ENCODE data around the gene CNPPD1. TPM values are rescaled to one million over a fixed set of nuclear protein-coding genes. Genes with fewer than 3 reads are reported as not detected.

CNPPD1 gene
- total RNA-seq, 1 donor from 2014 or later: 38.9 TPM

GRCh38 chr2:219149667-219150066 lies 27.1 kb downstream of the CNPPD1 start:
- no peak for DNase-seq (ENCODE audit: low spot score, unreplicated experiment)
- Mint-ChIP-seq H3K27me3 (peaks cover 13% of the 10 kb centered on the region), H3K27ac (no peak overlapping the region), H3K36me3 (ENCODE audit: insufficient read depth) (peaks cover 13% of the 10 kb centered on the region), H3K4me1 (ENCODE audit: low read depth) (no peaks in the 10 kb centered on the region), H3K9me3 (ENCODE audit: low read depth) (no peaks in the 10 kb centered on the region), H3K4me3 (ENCODE audit: low read depth) (no peak overlapping the region)
- TF ChIP-seq, protein P1, sequence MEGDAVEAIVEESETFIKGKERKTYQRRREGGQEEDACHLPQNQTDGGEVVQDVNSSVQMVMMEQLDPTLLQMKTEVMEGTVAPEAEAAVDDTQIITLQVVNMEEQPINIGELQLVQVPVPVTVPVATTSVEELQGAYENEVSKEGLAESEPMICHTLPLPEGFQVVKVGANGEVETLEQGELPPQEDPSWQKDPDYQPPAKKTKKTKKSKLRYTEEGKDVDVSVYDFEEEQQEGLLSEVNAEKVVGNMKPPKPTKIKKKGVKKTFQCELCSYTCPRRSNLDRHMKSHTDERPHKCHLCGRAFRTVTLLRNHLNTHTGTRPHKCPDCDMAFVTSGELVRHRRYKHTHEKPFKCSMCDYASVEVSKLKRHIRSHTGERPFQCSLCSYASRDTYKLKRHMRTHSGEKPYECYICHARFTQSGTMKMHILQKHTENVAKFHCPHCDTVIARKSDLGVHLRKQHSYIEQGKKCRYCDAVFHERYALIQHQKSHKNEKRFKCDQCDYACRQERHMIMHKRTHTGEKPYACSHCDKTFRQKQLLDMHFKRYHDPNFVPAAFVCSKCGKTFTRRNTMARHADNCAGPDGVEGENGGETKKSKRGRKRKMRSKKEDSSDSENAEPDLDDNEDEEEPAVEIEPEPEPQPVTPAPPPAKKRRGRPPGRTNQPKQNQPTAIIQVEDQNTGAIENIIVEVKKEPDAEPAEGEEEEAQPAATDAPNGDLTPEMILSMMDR (IDR thresholded peaks at IDR 0.05; ENCODE audit: unreplicated experiment): no peak

DNA sequence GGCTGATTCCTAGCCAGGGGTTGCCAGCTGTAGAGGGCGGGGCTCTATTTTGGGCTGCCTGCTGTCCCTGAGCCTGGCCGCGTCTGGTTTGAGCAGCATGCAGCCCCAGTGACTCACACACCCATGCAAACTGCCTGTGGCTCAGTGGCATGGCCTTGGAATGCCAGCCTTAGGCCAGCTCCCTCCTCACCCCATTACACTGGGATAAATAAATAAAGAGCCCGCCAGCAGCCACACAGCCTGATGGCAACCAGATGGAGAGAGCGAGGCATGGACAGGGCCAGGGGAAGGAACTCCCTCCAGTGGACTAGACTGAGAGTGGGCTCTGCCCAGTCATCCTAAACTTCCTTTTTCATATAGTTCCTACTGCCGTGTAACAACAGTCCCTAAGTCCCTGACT lies 34.4 kb downstream of the CNPPD1 start:
- TF ChIP-seq, protein P1 (IDR thresholded peaks at IDR 0.05; ENCODE audit: unreplicated experiment): no peak
- Mint-ChIP-seq H3K27ac (no peak overlapping the region), H3K4me3 (ENCODE audit: low read depth) (no peak overlapping the region), H3K4me1 (ENCODE audit: low read depth) (no peaks in the 10 kb centered on the region), H3K36me3 (ENCODE audit: insufficient read depth) (peaks cover 38% of the 10 kb centered on the region), H3K9me3 (ENCODE audit: low read depth) (no peaks in the 10 kb centered on the region), H3K27me3 (peaks cover 61% of the 10 kb centered on the region)
- no peak for DNase-seq (ENCODE audit: low spot score, unreplicated experiment)

DNA sequence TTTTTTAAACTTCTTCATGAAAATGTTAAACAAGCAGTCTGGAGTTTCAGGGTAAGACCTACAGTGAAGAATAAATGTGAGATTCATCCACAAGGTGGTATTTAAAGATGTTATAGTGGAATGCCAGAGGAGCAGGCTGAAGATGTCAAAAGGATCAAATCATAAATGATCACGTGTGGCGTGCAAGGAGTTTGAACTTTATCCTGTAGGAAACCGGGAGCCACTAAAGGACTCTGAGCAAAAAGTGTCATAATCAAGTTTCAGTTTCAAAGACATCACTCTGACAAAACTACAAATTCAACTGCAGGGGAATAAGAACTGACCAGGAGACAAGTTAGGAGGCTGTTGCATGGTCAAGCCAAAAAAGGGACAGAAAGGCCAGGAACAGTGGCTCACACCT lies 36.0 kb downstream of the CNPPD1 start:
- H3K4me3 Mint-ChIP-seq (ENCODE audit: low read depth): no peak overlapping the region
- peaks cover 30% of the 10 kb centered on the region for H3K36me3 Mint-ChIP-seq (ENCODE audit: insufficient read depth)
- H3K4me1 Mint-ChIP-seq (ENCODE audit: low read depth): no peaks in the 10 kb centered on the region
- TF ChIP-seq, protein P1 (IDR thresholded peaks at IDR 0.05; ENCODE audit: unreplicated experiment): no peak
- no peaks in the 10 kb centered on the region for H3K9me3 Mint-ChIP-seq (ENCODE audit: low read depth)
- peaks cover 57% of the 10 kb centered on the region for H3K27me3 Mint-ChIP-seq
- H3K27ac Mint-ChIP-seq: no peak overlapping the region
- no peak for DNase-seq (ENCODE audit: low spot score, unreplicated experiment)

GRCh38 chr2:219133976-219134375 lies 42.7 kb downstream of the CNPPD1 start:
- peaks cover 73% of the 10 kb centered on the region for H3K27me3 Mint-ChIP-seq
- no peak for DNase-seq (ENCODE audit: low spot score, unreplicated experiment)
- H3K4me1 Mint-ChIP-seq (ENCODE audit: low read depth): peaks cover 1% of the 10 kb centered on the region
- H3K36me3 Mint-ChIP-seq (ENCODE audit: insufficient read depth): peaks cover 16% of the 10 kb centered on the region
- no peaks in the 10 kb centered on the region for H3K9me3 Mint-ChIP-seq (ENCODE audit: low read depth)
- no peak overlapping the region for H3K4me3 Mint-ChIP-seq (ENCODE audit: low read depth)
- TF ChIP-seq, protein P1 (IDR thresholded peaks at IDR 0.05; ENCODE audit: unreplicated experiment): no peak
- no peak overlapping the region for H3K27ac Mint-ChIP-seq

- H3K27me3 Mint-ChIP-seq: peaks cover 72% of the 10 kb centered on the region
- H3K36me3 Mint-ChIP-seq (ENCODE audit: insufficient read depth): peaks cover 7% of the 10 kb centered on the region
- TF ChIP-seq, protein P1 (IDR thresholded peaks at IDR 0.05; ENCODE audit: unreplicated experiment): no peak
- H3K9me3 Mint-ChIP-seq (ENCODE audit: low read depth): no peaks in the 10 kb centered on the region
- H3K4me1 Mint-ChIP-seq (ENCODE audit: low read depth): peaks cover 10% of the 10 kb centered on the region
- H3K27ac Mint-ChIP-seq: no peak overlapping the region
- H3K4me3 Mint-ChIP-seq (ENCODE audit: low read depth): no peak overlapping the region
- no peak for DNase-seq (ENCODE audit: low spot score, unreplicated experiment)
These were observed 45.0 kb downstream of the CNPPD1 start for GRCh38 chr2:219131744-219132143.
